ENCODE data around the gene CASKIN1.

- no peak for TF ChIP-seq CTCF (IDR thresholded peaks at IDR 0.05 in 8 of 11, conservative IDR thresholded peaks at IDR 0.05 in 3 of 11)
- TF ChIP-seq POLR2A (IDR thresholded peaks at IDR 0.05): no peak
- peak in 2 of 3 donors; percentile 20 to 43 for TF ChIP-seq POLR2AphosphoS5 (IDR thresholded peaks at IDR 0.05)
These were observed 35.9 kb upstream of the CASKIN1 start for GRCh38 chr16:2232094-2232990.

All from spleen (tissue), 7 donors.